Measurements from ENCODE around the gene FBN1. TPM values are rescaled to one million over a fixed set of nuclear protein-coding genes. Genes with fewer than 3 reads are reported as not detected.

The FBN1 gene
- total RNA-seq, 4 donors from 2014 or later = 153 to 266 (median 203) TPM

DNA sequence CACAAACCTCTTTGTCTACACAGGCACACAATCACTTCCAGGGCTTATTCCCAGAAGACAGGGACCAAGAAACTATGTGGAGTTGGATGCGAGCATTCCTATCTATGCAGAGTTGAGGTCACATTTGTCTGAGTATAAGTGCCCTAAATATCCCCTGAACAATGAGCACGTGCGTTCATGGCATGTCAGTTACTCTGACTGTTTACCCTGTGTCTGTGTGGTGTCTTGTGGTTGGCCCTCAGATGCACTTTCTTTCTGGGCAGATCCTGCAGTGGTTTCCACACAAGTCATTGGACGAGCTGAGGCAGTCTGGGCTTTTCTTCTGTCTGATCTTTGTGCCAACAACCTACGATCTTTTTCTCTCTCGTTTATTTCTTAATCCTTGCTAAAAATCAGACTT is 134.5 kb downstream of the FBN1 start:
- WGBS, 2 donors (ENCODE audit: low coverage in 1 of 2) = 10 to 47% methylated on average over 2 to 4 of the region's 6 CpGs
- no peaks in the 10 kb centered on the region for H3K27me3 ChIP-seq
- peaks cover 0 to 74% of the 10 kb centered on the region in 2 donors for H3K36me3 ChIP-seq
- no peak overlapping the region for H3K4me3 ChIP-seq
- TF ChIP-seq EP300 (IDR thresholded peaks at IDR 0.05) (no peak), POLR2AphosphoS5 (IDR thresholded peaks at IDR 0.05) (no peak), POLR2A (IDR thresholded peaks at IDR 0.05) (no peak)
- TF ChIP-seq, protein P1, sequence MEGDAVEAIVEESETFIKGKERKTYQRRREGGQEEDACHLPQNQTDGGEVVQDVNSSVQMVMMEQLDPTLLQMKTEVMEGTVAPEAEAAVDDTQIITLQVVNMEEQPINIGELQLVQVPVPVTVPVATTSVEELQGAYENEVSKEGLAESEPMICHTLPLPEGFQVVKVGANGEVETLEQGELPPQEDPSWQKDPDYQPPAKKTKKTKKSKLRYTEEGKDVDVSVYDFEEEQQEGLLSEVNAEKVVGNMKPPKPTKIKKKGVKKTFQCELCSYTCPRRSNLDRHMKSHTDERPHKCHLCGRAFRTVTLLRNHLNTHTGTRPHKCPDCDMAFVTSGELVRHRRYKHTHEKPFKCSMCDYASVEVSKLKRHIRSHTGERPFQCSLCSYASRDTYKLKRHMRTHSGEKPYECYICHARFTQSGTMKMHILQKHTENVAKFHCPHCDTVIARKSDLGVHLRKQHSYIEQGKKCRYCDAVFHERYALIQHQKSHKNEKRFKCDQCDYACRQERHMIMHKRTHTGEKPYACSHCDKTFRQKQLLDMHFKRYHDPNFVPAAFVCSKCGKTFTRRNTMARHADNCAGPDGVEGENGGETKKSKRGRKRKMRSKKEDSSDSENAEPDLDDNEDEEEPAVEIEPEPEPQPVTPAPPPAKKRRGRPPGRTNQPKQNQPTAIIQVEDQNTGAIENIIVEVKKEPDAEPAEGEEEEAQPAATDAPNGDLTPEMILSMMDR (IDR thresholded peaks at IDR 0.05) = no peak
- H3K9me3 ChIP-seq = no peaks in the 10 kb centered on the region
- H3K4me1 ChIP-seq = peaks cover 0 to 34% (median 8%) of the 10 kb centered on the region in 3 donors
- ATAC-seq = peak; percentile 74
- peak overlapping the region in 3 of 4 donors; percentile 18 to 29 (median 29) for H3K27ac ChIP-seq

DNA sequence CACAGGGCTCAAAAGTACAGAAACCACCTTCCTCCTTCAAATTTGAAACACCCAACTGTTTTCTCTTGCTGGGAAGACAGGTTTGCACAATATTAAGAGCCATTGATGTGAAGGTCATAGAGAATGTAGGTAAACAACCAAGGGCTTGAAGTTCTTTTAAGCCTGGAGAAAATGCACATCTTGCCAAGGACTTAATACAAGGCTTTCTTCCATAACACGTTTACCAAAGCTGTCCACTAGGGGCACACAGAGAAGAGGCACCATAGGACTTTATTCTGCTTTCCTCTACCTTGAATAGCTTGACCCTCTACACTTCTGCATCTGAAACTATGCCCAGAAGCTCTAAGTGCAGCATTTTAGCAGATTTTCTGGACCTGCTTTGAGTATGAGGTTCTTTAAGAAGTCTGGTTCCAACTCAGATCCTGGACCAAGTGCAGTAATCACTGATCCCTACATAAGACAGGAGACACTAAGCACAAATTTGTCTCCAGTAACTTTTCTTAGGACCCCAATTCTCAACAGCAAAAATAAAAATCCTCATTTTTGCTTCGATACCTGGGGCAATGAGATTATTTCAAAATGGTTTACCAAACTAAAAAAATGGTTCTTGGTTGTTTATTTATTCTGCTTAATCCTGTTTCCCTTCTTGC is 138.0 kb downstream of the FBN1 start:
- ATAC-seq = peak; percentile 42
- H3K27me3 ChIP-seq = no peaks in the 10 kb centered on the region
- peak overlapping the region in 1 of 4 donors; percentile 4 for H3K27ac ChIP-seq
- H3K36me3 ChIP-seq = peaks cover 0 to 71% of the 10 kb centered on the region in 2 donors
- no peak overlapping the region for H3K4me3 ChIP-seq
- no peaks in the 10 kb centered on the region for H3K9me3 ChIP-seq
- no peak for TF ChIP-seq POLR2AphosphoS5 (IDR thresholded peaks at IDR 0.05)
- TF ChIP-seq, protein P1 (IDR thresholded peaks at IDR 0.05) = peak; percentile 42 to 57 (median 54)
- 21 to 35% methylated on average over 2 of the region's 2 CpGs for WGBS, 2 donors (ENCODE audit: low coverage in 1 of 2)
- peaks cover 0 to 26% (median 8%) of the 10 kb centered on the region in 3 donors for H3K4me1 ChIP-seq

DNA sequence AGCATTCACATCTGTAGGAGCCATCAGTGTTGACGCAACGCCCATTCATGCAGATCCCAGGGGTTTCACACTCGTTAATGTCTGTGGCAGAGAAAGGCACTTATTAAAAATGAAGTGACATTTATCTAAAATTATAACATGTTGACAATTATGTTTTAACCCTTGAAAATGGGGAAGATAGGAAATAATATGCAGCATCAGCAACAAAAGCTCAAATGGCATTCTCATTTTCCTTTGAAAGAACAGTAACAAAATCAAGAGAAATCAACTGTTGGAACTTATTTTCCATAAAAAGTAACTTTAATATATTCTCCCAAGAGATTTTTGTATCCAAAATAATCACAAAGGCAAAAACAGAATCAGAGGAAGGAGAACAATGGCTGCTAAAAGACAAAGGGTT is 140.4 kb downstream of the FBN1 start:
- Histone ChIP-seq H3K9me3 (no peaks in the 10 kb centered on the region), H3K27ac (peak overlapping the region in 1 of 4 donors; percentile 14), H3K4me1 (peaks cover 0 to 21% (median 3%) of the 10 kb centered on the region in 3 donors), H3K27me3 (no peaks in the 10 kb centered on the region), H3K4me3 (no peak overlapping the region), H3K36me3 (peaks cover 0 to 81% of the 10 kb centered on the region in 2 donors)
- TF ChIP-seq EP300 (IDR thresholded peaks at IDR 0.05) = no peak
- no peak for TF ChIP-seq POLR2AphosphoS5 (IDR thresholded peaks at IDR 0.05)
- TF ChIP-seq, protein P1 (IDR thresholded peaks at IDR 0.05) = no peak
- TF ChIP-seq POLR2A (IDR thresholded peaks at IDR 0.05) = no peak
- ATAC-seq = no peak
- WGBS, 2 donors (ENCODE audit: low coverage in 1 of 2) = 58 to 87% methylated on average over 2 to 3 of the region's 3 CpGs

DNA sequence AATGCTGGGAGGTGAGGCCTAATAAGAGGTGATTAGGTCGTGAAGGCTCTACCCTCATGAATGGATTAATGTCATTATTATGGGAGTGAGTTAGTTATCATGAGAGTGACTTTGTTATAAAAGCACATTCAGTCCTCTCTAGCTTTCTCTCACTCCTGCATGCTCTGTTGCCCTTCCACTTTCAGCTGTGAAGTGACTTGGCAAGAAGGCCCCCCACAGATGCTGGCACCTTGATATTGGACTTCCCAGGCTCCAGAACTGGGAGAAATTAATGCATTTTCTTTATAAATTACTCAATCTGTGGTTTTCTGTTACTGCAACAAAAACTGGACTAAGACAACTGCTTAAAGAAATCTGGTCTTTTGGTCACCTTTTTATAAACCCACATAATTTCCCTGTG is 144.3 kb downstream of the FBN1 start:
- ATAC-seq = no peak
- WGBS, 2 donors (ENCODE audit: low coverage in 1 of 2) = 75% methylated on average over 1 of the region's 1 CpG
- Histone ChIP-seq H3K4me3 (no peak overlapping the region), H3K27ac (peak overlapping the region in 1 of 4 donors; percentile 35), H3K4me1 (peaks cover 0 to 7% (median 0%) of the 10 kb centered on the region in 3 donors), H3K9me3 (no peaks in the 10 kb centered on the region), H3K27me3 (no peaks in the 10 kb centered on the region), H3K36me3 (peaks cover 0 to 88% of the 10 kb centered on the region in 2 donors)
- TF ChIP-seq POLR2AphosphoS5 (IDR thresholded peaks at IDR 0.05) = no peak
- TF ChIP-seq POLR2A (IDR thresholded peaks at IDR 0.05) = no peak
- TF ChIP-seq, protein P1 (IDR thresholded peaks at IDR 0.05) = no peak
- TF ChIP-seq EP300 (IDR thresholded peaks at IDR 0.05) = no peak

DNA sequence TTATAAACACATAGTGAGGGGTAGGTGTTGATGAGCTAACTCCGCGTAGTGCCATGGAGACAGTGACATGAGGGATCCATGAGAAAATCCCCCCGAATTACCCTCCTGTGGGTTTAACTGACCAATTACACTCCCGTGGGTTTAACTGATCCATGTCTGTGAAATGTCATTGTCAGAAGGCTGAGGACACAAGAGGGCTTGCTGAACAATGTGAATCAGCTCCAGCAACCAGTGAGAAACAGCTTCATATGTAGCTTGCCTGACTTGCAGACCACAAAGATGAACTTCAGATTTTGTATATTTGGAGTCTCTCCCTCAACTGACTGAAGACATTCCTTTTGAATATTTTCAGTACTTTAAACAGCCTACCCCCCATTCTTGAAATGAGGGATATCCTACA is 144.9 kb downstream of the FBN1 start:
- peaks cover 0 to 88% of the 10 kb centered on the region in 2 donors for H3K36me3 ChIP-seq
- H3K27me3 ChIP-seq = no peaks in the 10 kb centered on the region
- ATAC-seq = no peak
- H3K4me3 ChIP-seq = no peak overlapping the region
- no peaks in the 10 kb centered on the region for H3K9me3 ChIP-seq
- TF ChIP-seq POLR2A (IDR thresholded peaks at IDR 0.05) (no peak), EP300 (IDR thresholded peaks at IDR 0.05) (no peak), POLR2AphosphoS5 (IDR thresholded peaks at IDR 0.05) (no peak)
- TF ChIP-seq, protein P1 (IDR thresholded peaks at IDR 0.05) = no peak
- peak overlapping the region in 1 of 4 donors; percentile 35 for H3K27ac ChIP-seq
- WGBS, 2 donors (ENCODE audit: low coverage in 1 of 2) = 89 to 90% methylated on average over 3 to 4 of the region's 4 CpGs
- peaks cover 0 to 7% (median 0%) of the 10 kb centered on the region in 3 donors for H3K4me1 ChIP-seq
